Activated T-helper 1 cell treated with anti-CD3 and anti-CD28 coated beads, Interleukin-12 subunit alpha, Interleukin-12 subunit beta, Interleukin-2, Interleukin-4 antibody, amounts not matched to agents 30 ng/mL and 10 ng/mL and 1 ng/mL, durations not matched to agents 14 hours and 24 hours and 36 hours (primary cell): Measurements from ENCODE around the gene TTC21A. TPM values are rescaled to one million over a fixed set of nuclear protein-coding genes. Genes with fewer than 3 reads are reported as not detected.

Experiments
- DNase-seq: peaks from one replicate; pipeline ENCODE4 v3.0.0; 2021; ENCODE audit warnings: low spot score
- H3K27ac Mint-ChIP-seq: one replicate; pipeline ENCODE4 v1.8.0; 2021; ENCODE audit warnings: mild to moderate bottlenecking, mixed read lengths
- H3K27me3 Mint-ChIP-seq: one replicate; pipeline ENCODE4 v1.8.0; 2022; ENCODE audit warnings: mild to moderate bottlenecking, moderate library complexity, mixed read lengths; ENCODE audit not compliant: insufficient read depth
- H3K36me3 Mint-ChIP-seq: one replicate; pipeline ENCODE4 v1.8.0; 2021; ENCODE audit warnings: low read depth, mixed read lengths
- H3K4me1 Mint-ChIP-seq: one replicate; pipeline ENCODE4 v1.8.0; 2021; ENCODE audit warnings: low read depth, mixed read lengths
- H3K4me3 Mint-ChIP-seq: one replicate; pipeline ENCODE4 v1.8.0; 2021; ENCODE audit warnings: mild to moderate bottlenecking, moderate library complexity, mixed read lengths
- H3K9me3 Mint-ChIP-seq: one replicate; pipeline ENCODE4 v1.8.0; 2021; ENCODE audit warnings: mixed read lengths
- intact Hi-C: fragments of 100-400 bp; cut with micrococcal nuclease; formaldehyde crosslinking; loops from one replicate; pipeline ENCODE4 v1.15.1; 2024
- total RNA-seq: library from RNA; stranded (reverse); gene quantifications from 2 replicates; pipeline ENCODE4 v1.2.3, GENCODE V29; 2022

The TTC21A gene
- total RNA-seq, 1 donor from 2014 or later = 1.0 TPM

DNA sequence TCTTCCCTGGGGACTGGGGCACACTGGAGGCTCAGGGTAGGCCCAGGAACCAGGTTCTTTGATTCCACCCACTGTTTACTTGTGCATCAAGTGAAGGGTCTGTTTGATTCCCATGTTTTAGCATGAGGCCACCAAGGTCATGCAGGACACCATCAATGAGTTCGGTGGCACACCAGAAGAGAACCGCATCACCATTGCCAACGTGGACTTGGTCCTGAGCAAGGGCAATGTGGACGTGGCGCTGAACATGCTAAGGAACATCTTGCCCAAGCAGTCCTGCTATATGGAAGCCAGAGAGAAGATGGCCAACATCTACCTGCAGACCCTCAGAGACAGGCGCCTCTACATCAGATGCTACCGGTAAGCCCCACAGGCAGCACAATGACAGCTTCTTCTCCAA, 21.5 kb downstream of the TTC21A start:
- no peaks in the 10 kb centered on the region for H3K9me3 Mint-ChIP-seq
- H3K27me3 Mint-ChIP-seq = peaks cover 4% of the 10 kb centered on the region
- H3K27ac Mint-ChIP-seq = no peak overlapping the region
- H3K4me3 Mint-ChIP-seq = no peak overlapping the region
- peaks cover 1% of the 10 kb centered on the region for H3K36me3 Mint-ChIP-seq
- intact Hi-C loops = no loop called here
- DNase-seq = no peak
- peaks cover 28% of the 10 kb centered on the region for H3K4me1 Mint-ChIP-seq

DNA sequence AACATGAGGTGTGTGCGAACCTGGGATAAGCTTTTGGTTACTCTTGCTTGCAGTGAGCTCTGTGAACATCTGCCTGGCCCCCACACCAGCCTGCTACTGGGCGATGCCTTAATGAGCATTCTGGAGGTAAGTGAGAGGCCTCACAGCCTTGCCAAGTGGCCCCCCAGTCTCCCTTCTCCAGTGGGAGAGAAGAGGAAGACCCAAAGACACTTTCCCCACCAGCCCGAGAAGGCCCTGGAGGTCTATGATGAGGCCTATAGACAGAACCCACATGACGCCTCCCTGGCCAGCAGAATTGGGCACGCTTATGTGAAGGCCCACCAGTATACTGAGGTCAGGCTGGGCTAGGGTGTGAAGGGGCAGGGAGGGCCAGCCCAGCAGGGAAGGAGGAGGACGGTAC, 22.5 kb downstream of the TTC21A start:
- Mint-ChIP-seq H3K4me1 (peaks cover 28% of the 10 kb centered on the region), H3K36me3 (peaks cover 1% of the 10 kb centered on the region), H3K9me3 (no peaks in the 10 kb centered on the region), H3K27me3 (no peaks in the 10 kb centered on the region), H3K4me3 (no peak overlapping the region), H3K27ac (no peak overlapping the region)
- intact Hi-C loops = no loop called here
- DNase-seq = no peak

DNA sequence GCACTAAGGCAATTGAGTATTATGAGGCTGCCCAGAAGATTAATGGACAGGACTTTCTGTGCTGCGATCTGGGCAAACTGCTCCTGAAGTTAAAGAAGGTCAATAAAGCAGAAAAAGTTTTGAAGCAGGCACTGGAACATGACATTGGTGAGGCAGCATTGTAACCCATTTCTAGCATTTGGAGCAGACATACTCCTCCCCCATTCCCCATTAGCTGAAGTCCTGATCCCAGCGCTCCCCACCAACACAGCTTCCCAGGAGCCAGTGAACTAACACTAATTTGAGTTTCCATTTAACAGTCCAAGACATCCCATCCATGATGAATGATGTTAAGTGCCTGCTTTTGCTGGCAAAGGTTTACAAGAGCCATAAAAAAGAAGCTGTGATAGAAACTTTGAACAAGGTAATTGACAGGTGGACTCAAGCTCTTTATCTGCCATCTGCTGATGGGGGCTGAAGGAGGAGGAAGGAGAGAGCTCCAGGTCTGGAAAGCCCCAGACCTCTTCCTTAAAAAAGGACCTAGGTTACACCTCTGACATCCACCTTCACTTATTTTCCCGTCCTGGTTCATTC, 23.3 kb downstream of the TTC21A start:
- Mint-ChIP-seq H3K4me1 (peaks cover 28% of the 10 kb centered on the region), H3K9me3 (no peaks in the 10 kb centered on the region), H3K27ac (no peak overlapping the region), H3K36me3 (peaks cover 1% of the 10 kb centered on the region), H3K27me3 (no peaks in the 10 kb centered on the region), H3K4me3 (no peak overlapping the region)
- DNase-seq = no peak
- intact Hi-C loops = no loop called here

DNA sequence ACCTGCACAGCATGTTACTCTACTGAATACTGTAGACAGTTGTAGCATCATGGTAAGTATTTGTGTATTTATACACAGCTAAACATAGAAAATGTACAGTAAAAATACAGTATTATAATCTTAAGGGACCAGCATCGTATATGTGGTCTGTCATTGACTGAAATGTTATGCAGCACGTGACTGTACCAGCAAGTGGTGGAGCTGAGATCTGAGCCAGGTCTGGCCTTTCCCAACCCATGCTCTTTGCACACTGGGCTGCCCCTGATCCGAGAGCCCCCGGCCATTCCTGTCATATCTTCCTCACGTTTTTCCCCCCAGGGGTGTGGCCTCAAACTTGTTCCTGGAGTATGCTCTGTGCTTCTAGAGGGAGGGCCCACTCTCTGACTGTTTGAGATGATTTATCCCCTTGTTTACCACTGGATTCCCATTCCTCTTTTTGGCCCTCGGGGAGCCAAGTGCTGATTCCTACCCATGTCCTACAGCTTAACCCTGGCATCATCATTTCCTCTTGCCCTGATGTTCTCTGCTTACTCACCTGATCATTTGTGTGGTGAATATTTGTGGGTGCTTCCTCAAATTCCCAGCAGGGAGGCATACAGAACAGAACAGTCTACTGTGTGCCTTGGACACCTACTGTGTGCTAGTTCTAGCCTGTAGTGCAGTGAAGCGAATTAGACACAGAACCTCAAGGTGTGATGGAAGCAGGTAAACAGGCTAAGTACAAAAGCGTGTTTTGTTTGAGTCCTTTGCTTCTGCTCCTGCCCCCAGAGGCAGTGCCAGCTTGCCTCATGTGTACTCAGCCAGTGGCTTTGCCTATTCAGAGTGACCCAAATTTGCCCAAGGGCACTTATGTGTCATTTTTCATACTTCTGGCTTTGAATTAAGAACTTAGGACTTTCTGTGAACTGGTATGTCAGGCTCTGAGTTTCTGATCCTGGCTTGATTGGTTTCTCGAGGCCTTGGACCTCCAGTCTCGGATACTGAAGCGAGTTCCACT, 24.9 kb downstream of the TTC21A start:
- H3K4me3 Mint-ChIP-seq = no peak overlapping the region
- DNase-seq = no peak
- no peaks in the 10 kb centered on the region for H3K9me3 Mint-ChIP-seq
- intact Hi-C loops = no loop called here
- H3K27me3 Mint-ChIP-seq = no peaks in the 10 kb centered on the region
- H3K27ac Mint-ChIP-seq = no peak overlapping the region
- H3K36me3 Mint-ChIP-seq = peaks cover 6% of the 10 kb centered on the region
- H3K4me1 Mint-ChIP-seq = peaks cover 18% of the 10 kb centered on the region

DNA sequence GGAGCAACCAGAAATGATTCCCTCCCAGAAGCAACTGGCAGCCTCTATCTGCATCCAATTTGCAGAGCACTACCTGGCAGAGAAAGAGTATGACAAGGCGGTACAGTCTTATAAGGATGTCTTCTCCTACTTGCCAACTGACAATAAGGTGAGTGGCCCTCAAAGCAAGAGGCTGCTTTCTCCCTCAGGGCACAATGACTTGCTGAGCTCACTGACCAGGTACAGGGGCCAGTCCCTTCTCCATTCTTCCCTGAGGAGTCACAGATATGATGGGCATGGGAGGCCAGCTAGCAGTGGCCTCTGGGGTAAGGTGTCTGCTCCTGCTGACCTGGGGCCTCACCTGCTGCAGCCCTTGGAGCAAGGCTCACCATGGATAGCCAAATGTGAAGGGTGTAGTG, 25.6 kb downstream of the TTC21A start:
- no peak for DNase-seq
- intact Hi-C loops = no loop called here
- Mint-ChIP-seq H3K36me3 (peaks cover 13% of the 10 kb centered on the region), H3K9me3 (no peaks in the 10 kb centered on the region), H3K4me1 (peaks cover 11% of the 10 kb centered on the region), H3K27me3 (no peaks in the 10 kb centered on the region), H3K4me3 (no peak overlapping the region), H3K27ac (no peak overlapping the region)

DNA sequence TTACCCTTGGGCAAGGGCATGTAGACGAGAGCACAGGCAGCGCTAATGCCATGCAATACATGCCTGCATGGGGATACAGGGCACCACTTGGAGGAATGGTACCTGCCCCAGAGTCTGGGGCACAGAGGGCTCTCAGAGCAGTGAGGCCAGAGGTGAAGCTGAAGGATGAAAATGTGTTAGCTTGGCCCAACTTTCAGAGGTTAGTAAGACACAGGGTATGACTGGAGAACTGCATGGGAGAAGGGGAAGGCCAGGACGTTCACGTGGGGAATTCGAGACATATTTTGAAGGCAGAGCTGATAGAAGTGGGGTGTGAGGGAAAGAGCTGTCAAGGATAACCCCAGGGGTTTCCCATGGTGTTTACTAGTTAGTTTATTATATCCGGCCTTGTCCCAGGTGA, 26.3 kb downstream of the TTC21A start:
- H3K4me3 Mint-ChIP-seq = no peak overlapping the region
- peaks cover 13% of the 10 kb centered on the region for H3K4me1 Mint-ChIP-seq

DNA sequence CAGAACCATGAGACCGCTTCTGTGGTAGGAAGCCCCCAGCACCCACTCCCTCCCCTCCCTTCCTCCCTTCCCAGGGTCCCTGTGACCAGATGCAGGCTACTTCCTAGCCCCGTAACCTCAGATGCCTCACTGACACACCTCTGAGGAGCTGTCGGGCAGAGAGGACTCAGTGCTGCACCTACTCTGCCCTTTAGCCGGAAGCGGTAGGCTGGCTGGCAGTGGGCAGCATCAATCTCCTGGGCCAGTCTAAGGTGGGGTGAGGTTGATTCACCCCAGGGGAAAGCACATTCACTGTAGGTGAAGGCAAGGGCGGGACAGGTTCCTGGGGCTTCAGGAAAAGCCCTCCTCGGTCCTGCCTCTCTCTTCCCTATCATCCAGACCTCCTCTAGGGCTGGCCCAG, 26.8 kb downstream of the TTC21A start:
- H3K27ac Mint-ChIP-seq = no peak overlapping the region
- H3K36me3 Mint-ChIP-seq = peaks cover 16% of the 10 kb centered on the region
- peaks cover 18% of the 10 kb centered on the region for H3K4me1 Mint-ChIP-seq
- no peak for DNase-seq
- no peaks in the 10 kb centered on the region for H3K9me3 Mint-ChIP-seq
- H3K4me3 Mint-ChIP-seq = no peak overlapping the region
- no peaks in the 10 kb centered on the region for H3K27me3 Mint-ChIP-seq
- intact Hi-C loops = no loop called here

More for the DNA sequence above, 26.3 kb downstream of the TTC21A start:
- Mint-ChIP-seq H3K36me3 (peaks cover 16% of the 10 kb centered on the region), H3K27me3 (no peaks in the 10 kb centered on the region), H3K9me3 (no peaks in the 10 kb centered on the region), H3K27ac (no peak overlapping the region)
- no peak for DNase-seq
- intact Hi-C loops = no loop called here

DNA sequence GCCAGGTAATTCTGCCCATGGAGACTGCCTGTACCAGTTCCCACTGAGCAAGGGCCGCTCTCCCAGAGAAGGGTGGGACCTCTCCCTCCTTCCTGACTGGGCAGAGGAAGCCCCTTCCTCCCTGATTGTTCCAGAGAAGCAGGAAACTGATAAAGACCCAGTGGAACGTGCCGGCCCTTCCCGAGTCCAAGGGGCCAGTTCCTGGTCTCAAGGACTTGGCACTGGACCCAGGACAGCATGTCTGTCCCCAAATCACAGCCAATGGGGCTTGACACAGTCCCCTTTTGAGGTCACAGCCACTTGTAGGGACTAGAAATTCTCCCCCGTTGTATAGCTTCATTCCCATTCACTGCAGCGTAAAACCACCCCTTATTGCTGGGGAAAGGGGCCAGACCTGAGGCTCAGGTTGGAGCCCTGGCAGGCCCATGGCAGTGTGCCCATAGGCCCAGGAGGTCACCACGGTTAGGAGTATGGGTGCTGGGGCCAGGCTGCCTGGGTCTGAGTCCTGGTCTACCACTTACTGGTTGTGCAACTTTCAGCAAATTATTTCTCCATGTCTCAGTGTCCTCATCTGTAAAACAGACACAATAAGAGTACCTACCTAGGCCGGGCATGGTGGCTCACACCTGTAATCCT, 27.8 kb downstream of the TTC21A start:
- Mint-ChIP-seq H3K36me3 (peaks cover 15% of the 10 kb centered on the region), H3K9me3 (no peaks in the 10 kb centered on the region), H3K4me1 (peaks cover 23% of the 10 kb centered on the region), H3K27ac (no peak overlapping the region), H3K4me3 (no peak overlapping the region), H3K27me3 (no peaks in the 10 kb centered on the region)
- intact Hi-C loops = no loop called here
- no peak for DNase-seq

DNA sequence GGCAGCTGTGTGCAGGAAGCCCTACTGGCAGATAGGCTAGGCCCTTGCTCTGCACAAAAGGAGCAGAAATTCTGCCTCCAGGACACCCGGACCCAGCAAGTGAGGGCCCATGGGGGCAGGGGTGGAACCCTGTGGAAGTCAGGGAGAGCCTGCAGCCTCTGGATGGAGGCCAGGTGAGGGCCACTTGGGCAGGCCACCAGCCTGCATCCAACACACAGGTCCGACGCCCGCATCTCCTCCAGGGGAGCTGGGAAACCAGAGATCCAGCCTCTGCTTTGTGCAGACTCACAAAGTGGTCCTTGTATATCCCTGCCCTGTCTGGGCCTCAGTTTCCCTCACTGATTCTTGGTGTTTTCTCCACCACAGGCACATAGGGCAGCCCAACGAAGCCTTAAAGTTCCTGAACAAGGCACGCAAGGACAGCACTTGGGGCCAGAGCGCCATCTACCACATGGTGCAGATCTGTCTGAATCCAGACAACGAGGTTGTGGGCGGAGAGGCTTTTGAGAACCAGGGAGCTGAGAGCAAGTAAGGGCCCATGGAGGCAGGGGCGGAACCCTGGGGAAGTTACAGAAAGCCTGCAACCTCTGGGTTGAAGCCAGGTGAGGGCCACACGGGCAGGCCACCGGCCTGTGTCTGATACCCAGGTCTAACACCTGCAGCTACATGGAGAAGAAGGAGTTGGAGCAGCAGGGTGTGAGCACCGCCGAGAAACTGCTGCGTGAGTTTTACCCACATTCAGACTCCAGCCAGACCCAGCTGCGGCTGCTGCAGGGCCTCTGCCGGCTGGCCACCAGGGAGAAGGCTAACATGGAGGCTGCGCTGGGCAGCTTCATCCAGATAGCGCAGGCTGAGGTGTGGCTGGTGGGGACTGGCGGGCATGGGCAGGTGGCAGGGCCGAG, 29.3 kb downstream of the TTC21A start:
- intact Hi-C loops = no loop called here
- no peak for DNase-seq
- no peak overlapping the region for H3K4me3 Mint-ChIP-seq
- H3K4me1 Mint-ChIP-seq = peaks cover 25% of the 10 kb centered on the region
- peaks cover 27% of the 10 kb centered on the region for H3K36me3 Mint-ChIP-seq
- H3K27ac Mint-ChIP-seq = no peak overlapping the region
- no peaks in the 10 kb centered on the region for H3K9me3 Mint-ChIP-seq
- no peaks in the 10 kb centered on the region for H3K27me3 Mint-ChIP-seq

DNA sequence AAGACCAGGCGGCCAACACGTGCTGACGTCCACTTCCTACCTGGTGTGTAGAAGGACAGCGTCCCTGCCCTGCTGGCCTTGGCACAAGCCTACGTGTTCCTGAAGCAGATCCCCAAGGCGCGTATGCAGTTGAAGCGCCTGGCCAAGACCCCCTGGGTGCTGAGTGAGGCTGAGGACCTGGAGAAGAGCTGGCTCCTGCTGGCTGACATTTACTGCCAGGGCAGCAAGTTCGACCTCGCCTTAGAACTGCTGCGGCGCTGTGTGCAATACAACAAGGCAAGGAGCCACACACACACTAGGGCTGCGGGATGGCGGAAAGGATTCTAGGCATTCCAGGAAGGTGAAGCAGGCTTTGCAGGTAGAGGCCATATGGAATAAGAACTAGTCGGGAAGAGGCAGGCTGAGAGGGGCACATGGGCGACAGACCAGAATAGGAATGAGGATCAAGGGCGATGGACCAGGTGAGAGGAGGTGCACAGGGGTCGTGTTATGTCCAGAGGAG, 30.0 kb downstream of the TTC21A start:
- Mint-ChIP-seq H3K4me3 (no peak overlapping the region), H3K27ac (peak overlapping the region; percentile 19), H3K27me3 (no peaks in the 10 kb centered on the region), H3K9me3 (no peaks in the 10 kb centered on the region), H3K4me1 (peaks cover 29% of the 10 kb centered on the region), H3K36me3 (peaks cover 31% of the 10 kb centered on the region)
- DNase-seq = no peak
- intact Hi-C loops = no loop called here

DNA sequence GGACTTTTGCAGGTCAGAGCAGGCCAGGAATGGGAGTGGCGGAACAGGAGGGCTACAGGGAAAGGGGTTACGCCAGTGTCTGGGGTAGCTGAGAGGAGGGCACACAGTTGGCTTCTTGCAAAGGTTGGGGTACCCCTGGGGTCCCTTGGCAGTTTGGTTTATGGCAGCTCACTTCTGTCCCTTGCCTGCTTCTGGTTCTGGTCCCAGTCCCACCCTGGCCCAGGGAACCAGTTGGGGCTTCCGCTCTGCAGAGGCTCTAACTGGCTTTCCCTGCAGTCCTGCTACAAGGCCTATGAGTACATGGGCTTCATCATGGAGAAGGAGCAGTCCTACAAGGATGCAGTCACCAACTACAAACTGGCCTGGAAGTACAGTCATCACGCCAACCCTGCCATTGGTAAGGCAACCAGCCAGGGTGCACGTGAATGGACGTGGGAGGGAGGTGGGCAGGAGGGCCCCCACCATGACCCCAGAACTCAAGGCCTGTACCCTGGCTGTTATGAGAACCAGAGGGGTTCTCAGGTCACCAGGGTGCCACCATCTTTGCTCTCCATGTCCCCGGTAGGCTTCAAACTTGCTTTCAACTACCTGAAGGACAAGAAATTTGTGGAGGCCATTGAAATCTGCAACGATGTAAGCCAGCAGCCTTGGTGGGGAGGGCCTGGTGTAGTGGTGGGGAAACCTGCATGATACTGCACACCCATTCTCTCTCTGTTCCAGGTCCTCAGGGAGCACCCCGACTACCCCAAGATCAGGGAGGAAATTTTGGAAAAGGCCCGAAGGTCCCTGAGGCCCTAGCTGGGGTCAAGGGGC, 30.7 kb downstream of the TTC21A start:
- no peaks in the 10 kb centered on the region for H3K27me3 Mint-ChIP-seq
- H3K36me3 Mint-ChIP-seq = peaks cover 36% of the 10 kb centered on the region
- peaks cover 32% of the 10 kb centered on the region for H3K4me1 Mint-ChIP-seq
- H3K27ac Mint-ChIP-seq = peak overlapping the region; percentile 67
- intact Hi-C loops = no loop called here
- DNase-seq = no peak
- no peaks in the 10 kb centered on the region for H3K9me3 Mint-ChIP-seq
- no peak overlapping the region for H3K4me3 Mint-ChIP-seq
